AML-193 (cell line): Measurements from ENCODE around the gene SYT7.
"Not testable (repeated sequence)": the region's sequence is repeated elsewhere in the genome, so short reads cannot be mapped to it uniquely, and the experiment has no call there.

ENCODE experiments used
- DNase-seq, 2 experiments: peaks; one replicate each; lab custom pipeline; 2025; lab: John Stamatoyannopoulos, UW

Gene SYT7

DNA sequence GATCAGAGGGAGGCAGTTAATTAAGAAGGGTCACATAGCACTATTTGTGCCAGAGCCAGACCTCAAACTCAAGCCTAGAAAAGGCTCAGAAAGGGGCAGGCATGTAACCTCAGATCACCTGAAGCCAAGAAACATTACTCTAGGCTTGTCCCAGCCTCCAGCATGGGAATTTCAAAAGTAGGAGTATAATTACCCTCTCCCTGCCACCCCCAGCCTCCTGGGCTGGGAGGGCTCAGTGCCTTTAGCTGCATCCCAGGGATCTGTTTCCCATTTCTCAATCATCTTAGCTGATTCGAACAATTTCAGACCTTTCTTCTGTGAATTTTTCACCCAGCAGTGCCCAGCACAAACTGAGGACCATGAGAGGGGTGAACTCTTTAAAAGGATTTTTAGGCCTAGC lies 105.4 kb downstream of the SYT7 start:
- DNase-seq: no peak

- no peak for DNase-seq
Measured at GRCh38 chr11:61474013-61474643, 106.7 kb downstream of the SYT7 start.

GRCh38 chr11:61473370-61474012 lies 107.4 kb downstream of the SYT7 start:
- DNase-seq: no peak

DNA sequence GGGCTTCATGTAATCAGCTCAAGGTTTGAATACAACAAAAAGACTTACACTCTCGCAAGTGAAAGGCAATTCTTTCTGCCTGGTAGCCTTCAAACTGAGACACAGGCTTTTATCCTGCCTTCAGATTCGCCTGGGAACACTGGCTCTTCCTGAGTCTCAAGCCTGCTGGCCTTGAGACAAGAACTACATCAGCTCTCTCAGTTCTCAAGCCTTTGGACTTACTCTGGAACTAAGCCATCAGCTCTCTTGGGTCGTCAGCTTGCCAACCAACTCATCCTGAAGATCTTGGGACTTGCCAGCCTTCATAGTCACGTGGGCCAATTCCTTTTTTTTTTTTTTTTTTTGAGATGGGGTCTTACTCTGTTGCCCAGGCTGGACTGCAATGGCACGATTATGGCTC lies 108.0 kb downstream of the SYT7 start:
- DNase-seq: no peak

DNA sequence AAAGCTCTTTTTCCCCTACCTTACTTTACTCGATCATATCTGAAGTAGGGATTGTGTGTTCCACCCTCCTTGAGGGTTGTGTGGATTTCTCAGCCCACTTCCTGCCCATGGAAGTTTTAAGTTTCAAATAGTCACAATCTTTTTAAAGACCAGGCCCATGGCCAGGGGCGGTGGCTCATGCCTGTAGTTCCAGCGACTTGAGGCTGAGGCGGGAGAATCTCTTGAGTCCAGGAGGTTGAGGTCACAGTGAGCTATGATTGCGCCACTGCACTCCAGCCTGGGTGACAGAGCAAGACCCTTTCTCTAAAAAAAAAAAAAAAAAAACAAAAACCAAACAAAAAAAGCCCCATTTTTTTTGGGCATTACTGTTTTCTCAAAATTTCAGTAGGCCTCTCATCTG lies 108.6 kb downstream of the SYT7 start:
- no peak for DNase-seq

DNA sequence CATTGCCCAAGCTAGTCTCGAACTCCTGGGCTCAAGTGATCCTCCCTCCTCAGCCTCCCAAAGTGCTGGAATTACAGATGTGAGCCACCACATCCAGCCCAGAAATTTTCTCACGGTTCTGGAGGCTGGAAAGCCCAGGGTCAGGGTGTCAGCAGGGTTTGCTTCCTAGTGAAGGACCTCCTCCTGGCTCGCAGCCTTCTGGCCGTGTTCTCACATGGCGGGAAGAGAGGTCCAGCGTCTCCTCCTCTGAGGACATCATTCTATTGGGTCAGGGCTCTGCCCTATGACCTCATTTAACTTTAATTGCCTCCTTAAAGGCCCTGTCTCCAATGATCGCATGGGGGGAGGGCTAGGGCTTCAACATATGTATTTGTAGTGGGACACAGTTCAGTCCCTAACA lies 112.9 kb downstream of the SYT7 start:
- DNase-seq: no peak

DNA sequence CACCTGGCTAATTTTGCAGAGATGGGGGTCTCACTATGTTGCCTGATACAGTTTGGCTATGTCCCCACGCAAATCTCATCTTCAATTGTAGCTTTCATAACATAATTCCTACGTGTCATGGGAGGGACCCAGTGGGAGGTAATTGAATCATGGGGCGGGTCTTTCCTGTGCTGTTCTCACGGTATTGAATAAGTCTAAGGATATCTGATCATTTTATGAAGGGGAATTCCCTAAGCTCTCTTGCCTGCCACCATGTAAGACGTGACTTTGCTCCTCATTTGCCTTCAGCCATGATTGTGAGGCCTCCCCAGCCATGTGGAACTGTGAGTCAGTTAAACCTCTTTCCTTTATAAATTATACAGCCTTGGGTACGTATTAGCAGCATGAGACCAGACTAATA lies 113.3 kb downstream of the SYT7 start:
- not testable (repeated sequence) for DNase-seq
